Lung (tissue), 12 donors: Measurements from ENCODE around the gene EDDM13. TPM values are rescaled to one million over a fixed set of nuclear protein-coding genes. Genes with fewer than 3 reads are reported as not detected.
"Not testable (repeated sequence)": the region's sequence is repeated elsewhere in the genome, so short reads cannot be mapped to it uniquely, and the experiment has no call there.

ENCODE experiments used
- ATAC-seq: fragments of 200-7000 bp; cut with Tn5 transposase; one replicate; pipeline ENCODE4 v1.9.1; 2020; ENCODE audit warnings: moderate number of reproducible peaks; ENCODE audit not compliant: insufficient read depth, low FRiP score
- DNase-seq, 3 donors: peaks; one replicate each; pipeline ENCODE4 v3.0.0-alpha.2; 2013 to 2017
- H3K27ac ChIP-seq, 2 donors: one replicate each; pipeline ENCODE4 v1.5.1; 2013; ENCODE audit warnings: mild to moderate bottlenecking in 2 of 2, moderate library complexity in 2 of 2, control low read depth in 1 of 2, inconsistent platforms in 1 of 2, low read depth in 1 of 2, low read length in 1 of 2
- H3K27me3 ChIP-seq, 3 donors: one replicate each; pipeline ENCODE4 v1.5.1; 2013; ENCODE audit warnings: low read length in 2 of 3; ENCODE audit not compliant: control insufficient read depth in 3 of 3, insufficient read depth in 3 of 3
- H3K36me3 ChIP-seq, 4 donors: one replicate each; pipeline ENCODE4 v1.5.1; 2013; ENCODE audit warnings: low read length in 4 of 4, mild to moderate bottlenecking in 1 of 4, moderate library complexity in 1 of 4; ENCODE audit not compliant: control insufficient read depth in 4 of 4, insufficient read depth in 4 of 4
- H3K4me1 ChIP-seq, 5 donors: one replicate each; pipeline ENCODE4 v1.5.1; 2013; ENCODE audit warnings: low read length in 5 of 5, mild to moderate bottlenecking in 2 of 5, moderate library complexity in 1 of 5; ENCODE audit not compliant: control insufficient read depth in 5 of 5, insufficient read depth in 5 of 5
- H3K4me3 ChIP-seq: one replicate; pipeline ENCODE4 v1.5.1; 2013; ENCODE audit warnings: mild to moderate bottlenecking, control low read depth, moderate library complexity
- H3K9ac ChIP-seq, 2 donors: one replicate each; pipeline ENCODE4 v1.5.1; 2013; ENCODE audit warnings: low read length in 2 of 2, control low read depth in 1 of 2; ENCODE audit not compliant: insufficient read depth in 1 of 2
- H3K9me3 ChIP-seq, 4 donors: one replicate each; pipeline ENCODE4 v1.5.1; 2013; ENCODE audit warnings: low read length in 3 of 4, mild to moderate bottlenecking in 1 of 4, moderate library complexity in 1 of 4; ENCODE audit not compliant: control insufficient read depth in 4 of 4, insufficient read depth in 3 of 4
- WGBS, 2 donors: extraction: QIAGEN DNeasy Blood & Tissue Kit; methylation state at CpG; one replicate each; pipeline ENCODE4 v1.1.7; 2013; 5-methylcytosine and 5-hydroxymethylcytosine counted together
- polyA plus RNA-seq, 2 donors: library from polyadenylated mRNA; stranded (reverse); fragments of 200-250 nt; gene quantifications; one replicate each; pipeline ENCODE4 v1.2.1, GENCODE V29; 2013
- total RNA-seq, 2 donors: library from RNA; depleted of rRNA in 1 of 2; stranded (reverse); fragments of >200 nt in 1 of 2; gene quantifications; one replicate each; pipeline ENCODE4 v1.2.1, GENCODE V29; 2014 to 2021
- TF ChIP-seq, protein P1 (sequence below): IDR thresholded peaks from 2 replicates; pipeline ENCODE4 v1.5.1; 2012; ENCODE audit warnings: mild to moderate bottlenecking; ENCODE audit errors: control extremely low read depth, extremely low read depth
- donor health status: control.
- donor health status: control.
- donor health status: Bipolar disorder and iron deficiency.
- donor health status: healthy.
- donor health status: DM: yes; HTN: yes; CAD: no.

EDDM13 gene
- total and polyA plus RNA-seq, 4 donors = 1.1 to 3.0 (median 1.3) TPM; not detected in 1

DNA sequence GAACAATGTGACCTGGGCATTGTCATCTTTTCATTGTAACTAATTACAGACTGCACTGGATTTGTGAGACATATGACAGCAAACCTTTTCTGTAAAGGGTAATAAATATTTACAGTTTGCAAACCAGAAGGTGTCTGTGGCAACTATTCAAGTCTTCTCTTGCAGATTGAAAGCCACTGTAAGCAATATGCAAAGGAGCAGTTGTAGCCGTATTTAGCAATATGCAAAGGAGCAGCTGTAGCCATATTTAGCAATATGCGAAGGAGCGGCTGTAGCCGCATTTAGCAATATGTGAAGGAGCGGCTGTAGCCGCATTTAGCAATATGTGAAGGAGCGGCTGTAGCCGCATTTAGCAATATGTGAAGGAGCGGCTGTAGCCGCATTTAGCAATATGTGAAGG, 66.5 kb downstream of the EDDM13 start:
- not testable (repeated sequence) for H3K4me1 ChIP-seq, H3K9me3 ChIP-seq, H3K4me3 ChIP-seq, H3K27me3 ChIP-seq, DNase-seq, H3K27ac ChIP-seq, ATAC-seq, H3K9ac ChIP-seq, H3K36me3 ChIP-seq
- WGBS, 2 donors = 64 to 92% methylated on average over 7 to 8 of the region's 10 CpGs

DNA sequence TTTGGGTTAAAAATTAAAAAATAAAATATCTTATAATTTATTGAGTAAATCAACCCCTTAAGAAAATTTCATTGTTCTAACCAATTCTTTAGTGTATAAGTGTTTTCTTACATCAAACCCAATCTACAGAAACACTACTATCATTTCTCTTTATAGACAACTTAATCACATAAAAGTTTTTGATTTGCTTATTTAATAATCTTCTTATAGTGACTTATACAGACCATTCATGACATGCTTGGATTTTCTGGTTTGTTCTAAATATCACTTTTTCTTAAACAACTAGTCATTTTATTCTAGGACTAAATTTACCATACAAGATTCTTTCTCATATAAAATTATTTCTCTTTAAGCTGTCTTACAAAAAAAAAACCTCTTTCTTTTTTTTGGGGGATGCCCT, 69.4 kb downstream of the EDDM13 start:
- Histone ChIP-seq H3K36me3 (no peaks in the 10 kb centered on the region), H3K27ac (no peak overlapping the region), H3K4me3 (no peak overlapping the region), H3K9me3 (peaks cover 0 to 5% (median 0%) of the 10 kb centered on the region in 4 donors), H3K4me1 (no peaks in the 10 kb centered on the region), H3K27me3 (no peaks in the 10 kb centered on the region), H3K9ac (no peak overlapping the region)
- TF ChIP-seq, protein P1, sequence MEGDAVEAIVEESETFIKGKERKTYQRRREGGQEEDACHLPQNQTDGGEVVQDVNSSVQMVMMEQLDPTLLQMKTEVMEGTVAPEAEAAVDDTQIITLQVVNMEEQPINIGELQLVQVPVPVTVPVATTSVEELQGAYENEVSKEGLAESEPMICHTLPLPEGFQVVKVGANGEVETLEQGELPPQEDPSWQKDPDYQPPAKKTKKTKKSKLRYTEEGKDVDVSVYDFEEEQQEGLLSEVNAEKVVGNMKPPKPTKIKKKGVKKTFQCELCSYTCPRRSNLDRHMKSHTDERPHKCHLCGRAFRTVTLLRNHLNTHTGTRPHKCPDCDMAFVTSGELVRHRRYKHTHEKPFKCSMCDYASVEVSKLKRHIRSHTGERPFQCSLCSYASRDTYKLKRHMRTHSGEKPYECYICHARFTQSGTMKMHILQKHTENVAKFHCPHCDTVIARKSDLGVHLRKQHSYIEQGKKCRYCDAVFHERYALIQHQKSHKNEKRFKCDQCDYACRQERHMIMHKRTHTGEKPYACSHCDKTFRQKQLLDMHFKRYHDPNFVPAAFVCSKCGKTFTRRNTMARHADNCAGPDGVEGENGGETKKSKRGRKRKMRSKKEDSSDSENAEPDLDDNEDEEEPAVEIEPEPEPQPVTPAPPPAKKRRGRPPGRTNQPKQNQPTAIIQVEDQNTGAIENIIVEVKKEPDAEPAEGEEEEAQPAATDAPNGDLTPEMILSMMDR = no peak
- ATAC-seq (no peak), DNase-seq (no peak)

DNA sequence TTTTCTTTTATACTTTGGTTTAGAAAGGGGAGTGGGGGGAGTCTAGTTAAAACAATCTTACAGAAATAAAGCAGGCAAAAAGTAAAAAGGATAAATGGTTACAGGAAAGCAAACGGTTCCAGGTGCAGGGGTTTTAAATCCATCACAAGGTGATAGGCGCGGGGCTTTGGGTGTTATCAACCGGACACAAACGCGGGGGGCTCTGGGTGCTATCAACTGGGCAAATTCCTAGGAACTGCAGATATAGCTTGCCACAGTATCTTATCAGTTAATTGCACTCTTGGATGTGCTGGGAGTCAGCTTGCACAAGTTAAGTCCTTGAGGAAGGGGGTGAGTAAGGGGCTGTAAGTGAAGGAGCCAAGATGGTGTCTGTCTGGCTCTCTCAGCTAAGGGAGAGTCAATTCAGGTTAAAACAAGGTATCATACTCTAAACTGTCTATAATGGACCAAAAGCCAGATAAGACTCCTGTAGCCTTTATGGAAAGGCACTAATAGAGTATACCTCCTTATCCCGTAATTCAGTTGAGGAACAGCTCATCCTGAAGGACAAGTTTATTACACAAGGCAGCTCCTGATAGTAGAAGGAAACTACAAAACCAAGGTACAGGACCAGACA, 74.7 kb downstream of the EDDM13 start:
- WGBS, 2 donors = 66 to 84% methylated on average over 7 of the region's 7 CpGs
- H3K4me3 ChIP-seq = no peak overlapping the region
- H3K9ac ChIP-seq = no peak overlapping the region
- no peaks in the 10 kb centered on the region for H3K4me1 ChIP-seq
- TF ChIP-seq, protein P1 = no peak
- ATAC-seq (no peak), DNase-seq (no peak)
- H3K36me3 ChIP-seq = no peaks in the 10 kb centered on the region
- H3K9me3 ChIP-seq = peaks cover 0 to 3% (median 0%) of the 10 kb centered on the region in 4 donors
- H3K27me3 ChIP-seq = no peaks in the 10 kb centered on the region
- no peak overlapping the region for H3K27ac ChIP-seq

DNA sequence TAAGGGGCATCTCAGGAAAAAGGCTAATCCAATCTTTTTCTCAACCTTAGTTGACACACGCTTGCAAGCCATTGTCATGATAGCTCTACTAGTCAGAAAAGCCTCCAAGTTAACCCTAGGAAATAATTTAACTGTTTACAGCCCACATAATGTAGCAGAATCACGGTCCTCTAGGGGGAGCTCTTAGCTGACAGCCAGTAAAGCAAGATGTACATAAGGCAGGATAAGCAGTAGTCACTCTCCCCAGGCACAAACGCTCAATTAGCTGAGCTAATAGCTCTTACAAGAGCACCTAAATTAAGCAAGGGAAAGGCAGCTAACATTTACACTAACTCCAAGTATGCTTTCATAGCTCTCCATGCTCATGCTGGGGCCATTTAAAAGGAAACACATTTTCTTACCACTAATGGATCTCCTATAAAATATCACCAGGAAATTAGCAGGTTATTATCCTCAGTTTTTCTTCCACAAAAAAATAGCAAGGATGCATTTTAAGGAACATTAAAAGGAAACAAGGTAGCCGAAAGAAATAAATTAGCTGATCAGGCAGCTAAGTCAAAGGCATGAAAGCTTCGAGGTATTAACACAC, 75.8 kb downstream of the EDDM13 start:
- ATAC-seq (no peak), DNase-seq (no peak)
- Histone ChIP-seq H3K27me3 (no peaks in the 10 kb centered on the region), H3K9me3 (no peaks in the 10 kb centered on the region), H3K27ac (no peak overlapping the region), H3K4me1 (no peaks in the 10 kb centered on the region), H3K36me3 (no peaks in the 10 kb centered on the region), H3K9ac (no peak overlapping the region), H3K4me3 (no peak overlapping the region)
- TF ChIP-seq, protein P1 = no peak
- 68 to 73% methylated on average over 5 of the region's 5 CpGs for WGBS, 2 donors
